SK-N-SH (cell line): ENCODE data around the gene JMJD7. TPM values are rescaled to one million over a fixed set of nuclear protein-coding genes. Genes with fewer than 3 reads are reported as not detected.
"Not testable (repeated sequence)": the region's sequence is repeated elsewhere in the genome, so short reads cannot be mapped to it uniquely, and the experiment has no call there.

Source experiments
- CTCF ChIA-PET: fragments of 300-600, 350-600 bp; formaldehyde crosslinking; extraction: SDS; loops from one replicate; lab custom pipeline; 2021; lab: Yijun Ruan, JAX
- POLR2A ChIA-PET: fragments of 350-600 bp; sonication (Branson Sonifier 250); formaldehyde crosslinking; extraction: SDS; loops from one replicate; lab custom pipeline; 2020; ENCODE audit warnings: antibody characterized with exemption, inconsistent platforms; lab: Yijun Ruan, JAX
- DNase-seq: peaks from one replicate; pipeline ENCODE4 v3.0.0; 2012
- H2AFZ ChIP-seq: fragments of 200-600 bp; sonication (generic); 2 replicates; pipeline ENCODE4 v1.8.1; 2016; ENCODE audit warnings: antibody characterized with exemption, mild to moderate bottlenecking, low read depth
- H3F3A ChIP-seq: fragments of 200-600 bp; sonication (generic); replicated peaks from 2 replicates; pipeline ENCODE3; 2016; ENCODE audit warnings: antibody characterized with exemption, mild to moderate bottlenecking; ENCODE audit not compliant: insufficient read depth
- H3K27ac ChIP-seq, 2 experiments: fragments of 200-500 bp in 1 of 2; fragments of 200-600 bp in 1 of 2; sonication (Bioruptor generic) in 1 of 2; sonication (generic), shearing (Covaris generic) in 1 of 2; 2 replicates each; pipeline versions ENCODE4 v1.5.1 to v1.6.1; 2014 to 2016; ENCODE audit warnings: low read depth in 2 of 2, inconsistent platforms in 1 of 2, low read length in 1 of 2, mild to moderate bottlenecking in 1 of 2, mixed read lengths in 1 of 2
- H3K27me3 ChIP-seq: fragments of 200-600 bp; sonication (generic), shearing (Covaris generic); 2 replicates; pipeline ENCODE4 v1.6.1; 2016; ENCODE audit warnings: mixed run types; ENCODE audit not compliant: insufficient read depth
- H3K36me3 ChIP-seq, 2 experiments: fragments of 200-500 bp in 1 of 2; fragments of 200-600 bp in 1 of 2; sonication (Bioruptor generic) in 1 of 2; sonication (generic) in 1 of 2; replicated peaks in 1 of 2; 2 replicates each; pipeline versions ENCODE3 to v1.5.1; 2014 to 2016; ENCODE audit warnings: low read length in 1 of 2, mild to moderate bottlenecking in 1 of 2; ENCODE audit not compliant: insufficient read depth in 2 of 2, control insufficient read depth in 1 of 2
- H3K4me1 ChIP-seq, 2 experiments: fragments of 200-500 bp in 1 of 2; fragments of 200-600 bp in 1 of 2; sonication (Bioruptor generic) in 1 of 2; sonication (generic), shearing (Covaris generic) in 1 of 2; 2 replicates each; pipeline versions ENCODE4 v1.5.1 to v1.6.1; 2014 to 2016; ENCODE audit warnings: low read depth in 1 of 2, low read length in 1 of 2, mixed run types in 1 of 2; ENCODE audit not compliant: insufficient read depth in 2 of 2, control insufficient read depth in 1 of 2
- H3K4me2 ChIP-seq: fragments of 200-600 bp; sonication (generic), shearing (Covaris generic); 2 replicates; pipeline ENCODE4 v1.6.1; 2017; ENCODE audit warnings: mixed run types
- H3K4me3 ChIP-seq, 2 experiments: fragments of 200-500 bp in 1 of 2; fragments of 200-600 bp in 1 of 2; sonication (Bioruptor generic) in 1 of 2; sonication (generic), shearing (Covaris generic) in 1 of 2; 2 replicates each; pipeline versions ENCODE4 v1.5.1 to v1.8.1; 2014 to 2016; ENCODE audit warnings: low read depth in 2 of 2, inconsistent platforms in 1 of 2, low read length in 1 of 2, mild to moderate bottlenecking in 1 of 2, mixed read lengths in 1 of 2, moderate library complexity in 1 of 2
- H3K79me2 ChIP-seq: fragments of 200-600 bp; sonication (generic); 2 replicates; pipeline ENCODE4 v1.8.1; 2017; ENCODE audit warnings: mild to moderate bottlenecking; ENCODE audit not compliant: insufficient read depth
- H3K9ac ChIP-seq: fragments of 200-600 bp; sonication (generic); 2 replicates; pipeline ENCODE4 v1.6.1; 2017; ENCODE audit warnings: mixed run types
- H3K9me2 ChIP-seq: fragments of 200-600 bp; sonication (generic); 2 replicates; pipeline ENCODE4 v1.6.1; 2017; ENCODE audit warnings: mixed run types
- H3K9me3 ChIP-seq: fragments of 200-600 bp; sonication (generic); 2 replicates; pipeline ENCODE4 v1.6.1; 2017; ENCODE audit warnings: mixed run types, mild to moderate bottlenecking, moderate library complexity
- H4K20me1 ChIP-seq: fragments of 200-600 bp; sonication (generic); 2 replicates; pipeline ENCODE4 v1.6.1; 2017; ENCODE audit warnings: mild to moderate bottlenecking, mixed run types; ENCODE audit not compliant: insufficient read depth
- CTCF ChIP-seq: fragments of 200-600 bp; sonication (generic); IDR thresholded peaks from 2 replicates; pipeline ENCODE4 v1.6.1; 2017; ENCODE audit warnings: antibody characterized with exemption, mild to moderate bottlenecking, moderate library complexity
- ELF1 ChIP-seq: IDR thresholded peaks from 2 replicates; pipeline ENCODE4 v1.4.0; 2012
- FOXM1 ChIP-seq: IDR thresholded peaks from 2 replicates; pipeline ENCODE4 v1.4.0; 2012; ENCODE audit warnings: low read depth, mild to moderate bottlenecking
- GABPA ChIP-seq: IDR thresholded peaks from 2 replicates; pipeline ENCODE4 v1.4.0; 2012; ENCODE audit warnings: low read depth, mild to moderate bottlenecking
- IRF3 ChIP-seq: fragments of 150-350 bp; IDR thresholded peaks from 2 replicates; pipeline ENCODE4 v1.6.1; 2016; ENCODE audit warnings: mild to moderate bottlenecking, low read depth, low read length
- JUND ChIP-seq: IDR thresholded peaks from 2 replicates; pipeline ENCODE4 v1.4.0; 2012
- MAX ChIP-seq: IDR thresholded peaks from 2 replicates; pipeline ENCODE4 v1.4.0; 2012; ENCODE audit warnings: low read depth
- MXI1 ChIP-seq: IDR thresholded peaks from 2 replicates; pipeline ENCODE4 v1.6.1; 2012; ENCODE audit warnings: mild to moderate bottlenecking, low read depth, low read length, improper control_type of control experiment
- POLR2AphosphoS5 ChIP-seq: IDR thresholded peaks from 2 replicates; pipeline ENCODE4 v1.6.1; 2012; ENCODE audit warnings: low read depth, low read length
- RAD21 ChIP-seq: IDR thresholded peaks from 2 replicates; pipeline ENCODE4 v1.6.1; 2012; ENCODE audit warnings: mild to moderate bottlenecking, low read length
- RCOR1 ChIP-seq: fragments of 150-350 bp; IDR thresholded peaks from 2 replicates; pipeline ENCODE4 v1.6.1; 2017; ENCODE audit warnings: antibody characterized with exemption, low read length
- REST ChIP-seq: IDR thresholded peaks from 2 replicates; pipeline ENCODE4 v1.6.1; 2012; ENCODE audit warnings: mild to moderate bottlenecking, low read depth, low read length, moderate library complexity
- RFX5 ChIP-seq: IDR thresholded peaks from 2 replicates; pipeline ENCODE4 v1.6.1; 2012; ENCODE audit warnings: mild to moderate bottlenecking, improper control_type of control experiment, low read length
- SIN3A ChIP-seq: IDR thresholded peaks from 2 replicates; pipeline ENCODE4 v1.6.1; 2012; ENCODE audit warnings: low read depth, mild to moderate bottlenecking, low read length, moderate library complexity, borderline replicate concordance
- SMC3 ChIP-seq: IDR thresholded peaks from 2 replicates; pipeline ENCODE4 v1.6.1; 2012; ENCODE audit warnings: low read depth, low read length, improper control_type of control experiment
- TAF1 ChIP-seq: IDR thresholded peaks from 2 replicates; pipeline ENCODE4 v1.6.1; 2012; ENCODE audit warnings: low read depth, mild to moderate bottlenecking, low read length, moderate library complexity, borderline replicate concordance
- TEAD4 ChIP-seq: IDR thresholded peaks from 2 replicates; pipeline ENCODE4 v1.4.0; 2012; ENCODE audit warnings: mild to moderate bottlenecking, borderline replicate concordance; ENCODE audit not compliant: insufficient read depth
- WGBS: methylation state at CpG from one replicate; pipeline ENCODE4 v1.1.6; 2017; ENCODE audit warnings: low lambda C conversion rate; 5-methylcytosine and 5-hydroxymethylcytosine counted together
- polyA plus RNA-seq, 3 experiments: library from polyadenylated mRNA; depleted of rRNA; stranded (reverse); fragments of >200 nt; gene quantifications; 2 replicates each; pipeline ENCODE4 v1.2.3, GENCODE V29; 2012

JMJD7 gene
- polyA plus RNA-seq, 1 of the 3 experiments (the other 2 are of a cell fraction): 6.5 TPM

- no peaks in the 10 kb centered on the region for H3F3A ChIP-seq
- peaks cover 0 to 10% of the 10 kb centered on the region in 2 experiments for H3K36me3 ChIP-seq
- H3K27ac ChIP-seq: no peak overlapping the region
- H3K9me2 ChIP-seq: no peaks in the 10 kb centered on the region
- no peaks in the 10 kb centered on the region for H3K79me2 ChIP-seq
- H3K4me2 ChIP-seq: no peak overlapping the region
- POLR2A ChIA-PET: no interaction called here
- no peak overlapping the region for H3K9ac ChIP-seq
- DNase-seq: no peak
- CTCF ChIA-PET: interaction anchor here (3.1 kb wide), 1 partner anchor 75 kb away, joined by 16 read pairs; no protein-coding TSS in a partner anchor
- no peak for TF ChIP-seq MAX
- TF ChIP-seq JUND: no peak
- no peak for TF ChIP-seq POLR2AphosphoS5
- TF ChIP-seq CTCF: no peak
- no peak for TF ChIP-seq TAF1
- no peak for TF ChIP-seq RCOR1
- TF ChIP-seq REST: no peak
- no peak for TF ChIP-seq SIN3A
- no peak for TF ChIP-seq SMC3
- TF ChIP-seq MXI1: no peak
- no peak for TF ChIP-seq TEAD4
- TF ChIP-seq FOXM1: no peak
- no peak for TF ChIP-seq RAD21
- TF ChIP-seq ELF1: no peak
- no peak for TF ChIP-seq IRF3
- no peak for TF ChIP-seq RFX5
- no peak for TF ChIP-seq GABPA
- no peaks in the 10 kb centered on the region for H3K9me3 ChIP-seq
- no peak overlapping the region for H2AFZ ChIP-seq
- 93% methylated on average over 7 of the region's 13 CpGs for WGBS
- no peaks in the 10 kb centered on the region for H4K20me1 ChIP-seq
- H3K27me3 ChIP-seq: no peaks in the 10 kb centered on the region
- peaks cover 3 to 4% of the 10 kb centered on the region in 2 experiments; a peak in 3 of 4 replicates for H3K4me1 ChIP-seq
- H3K4me3 ChIP-seq: no peak overlapping the region
These were observed 2.2 kb downstream of the JMJD7 start for GRCh38 chr15:41829959-41830646.

- not testable (repeated sequence) for H3K4me3 ChIP-seq, H3K79me2 ChIP-seq, H3K27me3 ChIP-seq, H3K4me2 ChIP-seq, H3K4me1 ChIP-seq, DNase-seq, H3K36me3 ChIP-seq, H3K9me2 ChIP-seq, H3K9ac ChIP-seq, H3K9me3 ChIP-seq, H3K27ac ChIP-seq, H4K20me1 ChIP-seq, H2AFZ ChIP-seq, H3F3A ChIP-seq
- CTCF ChIA-PET: interaction anchor here (1.1 to 3.1 kb wide), 3 partner anchors 20 to 273 kb away, joined by 3 to 16 read pairs (median 4); no protein-coding TSS in a partner anchor
- POLR2A ChIA-PET: interaction anchor here (1.0 kb wide), 1 partner anchor 13 kb away, joined by 3 read pairs; no protein-coding TSS in a partner anchor
- WGBS: 96% methylated on average over 4 of the region's 4 CpGs
These were observed 3.4 kb downstream of the JMJD7 start for GRCh38 chr15:41831291-41831690.
